Measurements from ENCODE around the gene AP3S2. TPM values are rescaled to one million over a fixed set of nuclear protein-coding genes. Genes with fewer than 3 reads are reported as not detected.
A peak's percentile ranks its signal among the peaks of the same experiment; 100 is the strongest.

The AP3S2 gene
- total and polyA plus RNA-seq, 4 donors, result 8.4 to 73.5 (median 25.9) TPM

DNA sequence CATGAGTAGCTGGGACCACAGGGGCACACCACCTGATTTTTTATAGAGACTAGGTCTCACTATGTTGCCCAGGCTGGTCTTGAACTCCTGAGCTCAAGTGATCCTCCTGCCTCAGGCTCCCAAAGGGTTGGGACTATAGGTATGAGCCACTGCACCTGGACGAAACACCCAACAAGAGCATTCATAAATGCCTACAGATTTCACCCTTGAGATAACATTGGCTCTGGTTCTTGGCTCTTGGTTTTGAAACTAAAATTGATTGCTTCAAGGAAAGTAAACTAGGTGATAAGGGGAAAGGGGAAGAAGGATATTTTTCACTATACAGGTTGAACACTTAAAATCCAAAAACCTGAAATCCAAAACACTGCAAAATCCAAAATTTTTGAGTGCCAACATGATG lies 10.3 kb downstream of the AP3S2 start:
- no peaks in the 10 kb centered on the region for H3K9me3 ChIP-seq (ENCODE audit: control insufficient read depth in 4 of 4, low read length in 3 of 4)
- no peak overlapping the region for H3K9ac ChIP-seq (ENCODE audit: low read depth in 1 of 2, low read length in 2 of 2)
- DNase-seq (ENCODE audit: low spot score), result no peak
- WGBS, result 94% methylated on average over 1 of the region's 1 CpG
- peaks cover 10 to 48% (median 30%) of the 10 kb centered on the region in 4 donors for H3K36me3 ChIP-seq (ENCODE audit: control insufficient read depth in 4 of 4, insufficient read depth in 3 of 4, low read depth in 1 of 4, low read length in 3 of 4)
- H3K27me3 ChIP-seq (ENCODE audit: control insufficient read depth in 4 of 4, insufficient read depth in 4 of 4, low read length in 3 of 4), result no peaks in the 10 kb centered on the region
- H3K4me1 ChIP-seq (ENCODE audit: control insufficient read depth in 4 of 4, insufficient read depth in 4 of 4, low read length in 3 of 4), result peaks cover 0 to under 1% (median under 1%) of the 10 kb centered on the region in 4 donors
- H3K27ac ChIP-seq (ENCODE audit: low read depth in 1 of 2, low read length in 2 of 2), result no peak overlapping the region
- TF ChIP-seq EGR1 (IDR thresholded peaks at IDR 0.05; ENCODE audit: low read depth in 2 of 2) (no peak), RXRA (IDR thresholded peaks at IDR 0.05) (no peak), FOXA2 (IDR thresholded peaks at IDR 0.05) (no peak), JUND (IDR thresholded peaks at IDR 0.05) (no peak), HNF4A (conservative IDR thresholded peaks at IDR 0.05) (no peak), YY1 (IDR thresholded peaks at IDR 0.05) (no peak)
- TF ChIP-seq, protein P1, sequence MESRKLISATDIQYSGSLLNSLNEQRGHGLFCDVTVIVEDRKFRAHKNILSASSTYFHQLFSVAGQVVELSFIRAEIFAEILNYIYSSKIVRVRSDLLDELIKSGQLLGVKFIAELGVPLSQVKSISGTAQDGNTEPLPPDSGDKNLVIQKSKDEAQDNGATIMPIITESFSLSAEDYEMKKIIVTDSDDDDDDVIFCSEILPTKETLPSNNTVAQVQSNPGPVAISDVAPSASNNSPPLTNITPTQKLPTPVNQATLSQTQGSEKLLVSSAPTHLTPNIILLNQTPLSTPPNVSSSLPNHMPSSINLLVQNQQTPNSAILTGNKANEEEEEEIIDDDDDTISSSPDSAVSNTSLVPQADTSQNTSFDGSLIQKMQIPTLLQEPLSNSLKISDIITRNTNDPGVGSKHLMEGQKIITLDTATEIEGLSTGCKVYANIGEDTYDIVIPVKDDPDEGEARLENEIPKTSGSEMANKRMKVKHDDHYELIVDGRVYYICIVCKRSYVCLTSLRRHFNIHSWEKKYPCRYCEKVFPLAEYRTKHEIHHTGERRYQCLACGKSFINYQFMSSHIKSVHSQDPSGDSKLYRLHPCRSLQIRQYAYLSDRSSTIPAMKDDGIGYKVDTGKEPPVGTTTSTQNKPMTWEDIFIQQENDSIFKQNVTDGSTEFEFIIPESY (IDR thresholded peaks at IDR 0.05), result no peak
- TF ChIP-seq, protein P2, sequence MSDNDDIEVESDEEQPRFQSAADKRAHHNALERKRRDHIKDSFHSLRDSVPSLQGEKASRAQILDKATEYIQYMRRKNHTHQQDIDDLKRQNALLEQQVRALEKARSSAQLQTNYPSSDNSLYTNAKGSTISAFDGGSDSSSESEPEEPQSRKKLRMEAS (IDR thresholded peaks at IDR 0.05), result no peak
- no peak overlapping the region for H3K4me3 ChIP-seq (ENCODE audit: low read depth in 1 of 3, low read length in 3 of 3)

DNA sequence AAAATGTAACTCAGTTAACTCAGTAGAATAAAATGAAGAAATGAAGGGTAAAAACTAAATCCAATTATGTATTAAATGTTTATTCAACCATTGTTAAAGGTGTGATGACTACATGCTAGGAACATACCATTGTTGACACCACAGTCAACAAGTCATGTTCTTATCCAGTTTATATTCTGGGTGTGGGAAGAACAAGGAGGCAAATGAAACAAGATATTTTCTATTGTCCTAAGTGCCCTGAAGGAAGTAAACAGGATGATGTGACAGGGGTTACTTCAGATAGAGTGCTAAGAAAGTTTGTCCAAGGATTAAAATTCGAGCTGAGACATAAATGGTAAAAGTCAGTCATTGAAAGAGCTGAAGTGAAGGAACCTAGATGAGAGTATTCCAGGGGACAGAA lies 13.1 kb downstream of the AP3S2 start:
- Histone ChIP-seq H3K4me1 (ENCODE audit: control insufficient read depth in 4 of 4, insufficient read depth in 4 of 4, low read length in 3 of 4) (no peaks in the 10 kb centered on the region), H3K36me3 (ENCODE audit: control insufficient read depth in 4 of 4, insufficient read depth in 3 of 4, low read depth in 1 of 4, low read length in 3 of 4) (peaks cover 3 to 47% (median 28%) of the 10 kb centered on the region in 4 donors), H3K27me3 (ENCODE audit: control insufficient read depth in 4 of 4, insufficient read depth in 4 of 4, low read length in 3 of 4) (no peaks in the 10 kb centered on the region), H3K4me3 (ENCODE audit: low read depth in 1 of 3, low read length in 3 of 3) (no peak overlapping the region), H3K9me3 (ENCODE audit: control insufficient read depth in 4 of 4, low read length in 3 of 4) (no peaks in the 10 kb centered on the region), H3K9ac (ENCODE audit: low read depth in 1 of 2, low read length in 2 of 2) (no peak overlapping the region), H3K27ac (ENCODE audit: low read depth in 1 of 2, low read length in 2 of 2) (no peak overlapping the region)
- TF ChIP-seq NR2F2 (IDR thresholded peaks at IDR 0.05) (peak; percentile 36), FOXA1 (IDR thresholded peaks at IDR 0.05) (no peak), RXRA (IDR thresholded peaks at IDR 0.05) (no peak)
- no peak for DNase-seq (ENCODE audit: low spot score)
- WGBS, result 79% methylated on average over 1 of the region's 1 CpG

DNA sequence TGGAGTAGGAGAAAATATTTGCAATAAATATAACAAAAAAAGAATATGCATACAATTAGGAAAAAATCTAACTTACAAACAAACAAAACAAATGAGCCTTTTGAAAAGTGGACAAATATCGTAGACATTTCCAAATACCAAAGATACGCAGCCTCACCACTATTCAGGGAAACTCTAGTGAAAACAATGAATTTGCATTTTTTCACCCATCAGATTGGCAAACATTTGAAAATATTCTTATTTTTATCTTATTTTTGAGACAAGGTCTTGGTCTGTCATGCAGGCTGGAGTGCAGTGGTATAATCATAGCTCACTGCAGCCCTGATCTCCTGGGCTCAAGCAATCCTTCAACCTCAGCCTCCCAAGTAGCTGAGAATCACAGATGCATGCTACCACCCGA lies 15.5 kb downstream of the AP3S2 start:
- Histone ChIP-seq H3K9me3 (ENCODE audit: control insufficient read depth in 4 of 4, low read length in 3 of 4) (no peaks in the 10 kb centered on the region), H3K27me3 (ENCODE audit: control insufficient read depth in 4 of 4, insufficient read depth in 4 of 4, low read length in 3 of 4) (no peaks in the 10 kb centered on the region), H3K36me3 (ENCODE audit: control insufficient read depth in 4 of 4, insufficient read depth in 3 of 4, low read depth in 1 of 4, low read length in 3 of 4) (peaks cover 1 to 32% (median 21%) of the 10 kb centered on the region in 4 donors), H3K27ac (ENCODE audit: low read depth in 1 of 2, low read length in 2 of 2) (no peak overlapping the region), H3K9ac (ENCODE audit: low read depth in 1 of 2, low read length in 2 of 2) (no peak overlapping the region), H3K4me1 (ENCODE audit: control insufficient read depth in 4 of 4, insufficient read depth in 4 of 4, low read length in 3 of 4) (no peaks in the 10 kb centered on the region), H3K4me3 (ENCODE audit: low read depth in 1 of 3, low read length in 3 of 3) (no peak overlapping the region)
- no peak for DNase-seq (ENCODE audit: low spot score)
- TF ChIP-seq SP1 (IDR thresholded peaks at IDR 0.05) (no peak), FOXA2 (IDR thresholded peaks at IDR 0.05) (no peak), NR2F2 (IDR thresholded peaks at IDR 0.05) (no peak), RXRA (IDR thresholded peaks at IDR 0.05) (no peak), JUND (IDR thresholded peaks at IDR 0.05) (no peak), GABPA (IDR thresholded peaks at IDR 0.05 in 1 of 2, conservative IDR thresholded peaks at IDR 0.05 in 1 of 2) (no peak), YY1 (IDR thresholded peaks at IDR 0.05) (no peak), EGR1 (IDR thresholded peaks at IDR 0.05; ENCODE audit: low read depth in 2 of 2) (no peak), HNF4A (conservative IDR thresholded peaks at IDR 0.05) (no peak), HNF4G (IDR thresholded peaks at IDR 0.05) (no peak), RAD21 (IDR thresholded peaks at IDR 0.05) (no peak), FOXA1 (IDR thresholded peaks at IDR 0.05) (no peak)
- TF ChIP-seq, protein P2 (IDR thresholded peaks at IDR 0.05), result no peak
- TF ChIP-seq, protein P1 (IDR thresholded peaks at IDR 0.05), result no peak
- TF ChIP-seq, protein P3, sequence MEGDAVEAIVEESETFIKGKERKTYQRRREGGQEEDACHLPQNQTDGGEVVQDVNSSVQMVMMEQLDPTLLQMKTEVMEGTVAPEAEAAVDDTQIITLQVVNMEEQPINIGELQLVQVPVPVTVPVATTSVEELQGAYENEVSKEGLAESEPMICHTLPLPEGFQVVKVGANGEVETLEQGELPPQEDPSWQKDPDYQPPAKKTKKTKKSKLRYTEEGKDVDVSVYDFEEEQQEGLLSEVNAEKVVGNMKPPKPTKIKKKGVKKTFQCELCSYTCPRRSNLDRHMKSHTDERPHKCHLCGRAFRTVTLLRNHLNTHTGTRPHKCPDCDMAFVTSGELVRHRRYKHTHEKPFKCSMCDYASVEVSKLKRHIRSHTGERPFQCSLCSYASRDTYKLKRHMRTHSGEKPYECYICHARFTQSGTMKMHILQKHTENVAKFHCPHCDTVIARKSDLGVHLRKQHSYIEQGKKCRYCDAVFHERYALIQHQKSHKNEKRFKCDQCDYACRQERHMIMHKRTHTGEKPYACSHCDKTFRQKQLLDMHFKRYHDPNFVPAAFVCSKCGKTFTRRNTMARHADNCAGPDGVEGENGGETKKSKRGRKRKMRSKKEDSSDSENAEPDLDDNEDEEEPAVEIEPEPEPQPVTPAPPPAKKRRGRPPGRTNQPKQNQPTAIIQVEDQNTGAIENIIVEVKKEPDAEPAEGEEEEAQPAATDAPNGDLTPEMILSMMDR (IDR thresholded peaks at IDR 0.05; ENCODE audit: low read depth, low read length, missing input control), result no peak
- TF ChIP-seq, protein P4, sequence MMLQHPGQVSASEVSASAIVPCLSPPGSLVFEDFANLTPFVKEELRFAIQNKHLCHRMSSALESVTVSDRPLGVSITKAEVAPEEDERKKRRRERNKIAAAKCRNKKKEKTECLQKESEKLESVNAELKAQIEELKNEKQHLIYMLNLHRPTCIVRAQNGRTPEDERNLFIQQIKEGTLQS (IDR thresholded peaks at IDR 0.05), result no peak
- TF ChIP-seq, protein P5, sequence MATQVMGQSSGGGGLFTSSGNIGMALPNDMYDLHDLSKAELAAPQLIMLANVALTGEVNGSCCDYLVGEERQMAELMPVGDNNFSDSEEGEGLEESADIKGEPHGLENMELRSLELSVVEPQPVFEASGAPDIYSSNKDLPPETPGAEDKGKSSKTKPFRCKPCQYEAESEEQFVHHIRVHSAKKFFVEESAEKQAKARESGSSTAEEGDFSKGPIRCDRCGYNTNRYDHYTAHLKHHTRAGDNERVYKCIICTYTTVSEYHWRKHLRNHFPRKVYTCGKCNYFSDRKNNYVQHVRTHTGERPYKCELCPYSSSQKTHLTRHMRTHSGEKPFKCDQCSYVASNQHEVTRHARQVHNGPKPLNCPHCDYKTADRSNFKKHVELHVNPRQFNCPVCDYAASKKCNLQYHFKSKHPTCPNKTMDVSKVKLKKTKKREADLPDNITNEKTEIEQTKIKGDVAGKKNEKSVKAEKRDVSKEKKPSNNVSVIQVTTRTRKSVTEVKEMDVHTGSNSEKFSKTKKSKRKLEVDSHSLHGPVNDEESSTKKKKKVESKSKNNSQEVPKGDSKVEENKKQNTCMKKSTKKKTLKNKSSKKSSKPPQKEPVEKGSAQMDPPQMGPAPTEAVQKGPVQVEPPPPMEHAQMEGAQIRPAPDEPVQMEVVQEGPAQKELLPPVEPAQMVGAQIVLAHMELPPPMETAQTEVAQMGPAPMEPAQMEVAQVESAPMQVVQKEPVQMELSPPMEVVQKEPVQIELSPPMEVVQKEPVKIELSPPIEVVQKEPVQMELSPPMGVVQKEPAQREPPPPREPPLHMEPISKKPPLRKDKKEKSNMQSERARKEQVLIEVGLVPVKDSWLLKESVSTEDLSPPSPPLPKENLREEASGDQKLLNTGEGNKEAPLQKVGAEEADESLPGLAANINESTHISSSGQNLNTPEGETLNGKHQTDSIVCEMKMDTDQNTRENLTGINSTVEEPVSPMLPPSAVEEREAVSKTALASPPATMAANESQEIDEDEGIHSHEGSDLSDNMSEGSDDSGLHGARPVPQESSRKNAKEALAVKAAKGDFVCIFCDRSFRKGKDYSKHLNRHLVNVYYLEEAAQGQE (IDR thresholded peaks at IDR 0.05), result no peak
- WGBS, result 81% methylated on average over 3 of the region's 3 CpGs
